Esophagus muscularis mucosa (tissue), 4 donors: Measurements from ENCODE around the gene INSIG1. TPM values are rescaled to one million over a fixed set of nuclear protein-coding genes. Genes with fewer than 3 reads are reported as not detected.

Experiments
- DNase-seq: peaks from one replicate; pipeline ENCODE4 v3.0.0-alpha.2; 2017; ENCODE audit errors: extremely low spot score
- H3K27ac ChIP-seq, 4 donors: fragments of 200-600 bp; sonication (generic); replicated peaks in 1 of 4; 1 replicate in 3 of 4; 2 replicates in 1 of 4; pipeline ENCODE4 v1.5.1; 2016 to 2019; ENCODE audit warnings: mild to moderate bottlenecking in 1 of 4
- H3K27me3 ChIP-seq, 4 donors: fragments of 200-600 bp; sonication (generic); one replicate each; pipeline versions ENCODE4 v1.5.1 to v1.6.0; 2016 to 2019
- H3K36me3 ChIP-seq, 4 donors: fragments of 200-600 bp; sonication (generic); one replicate each; pipeline ENCODE4 v1.5.1; 2016 to 2019
- H3K4me1 ChIP-seq, 4 donors: fragments of 200-600 bp; sonication (generic); one replicate each; pipeline ENCODE4 v1.5.1; 2016 to 2019
- H3K4me3 ChIP-seq, 4 donors: fragments of 200-600 bp; sonication (generic); 1 replicate in 2 of 4; 2 replicates in 2 of 4; pipeline ENCODE4 v1.5.1; 2016 to 2019; ENCODE audit warnings: mild to moderate bottlenecking in 4 of 4, moderate library complexity in 1 of 4
- H3K9me3 ChIP-seq, 4 donors: fragments of 200-600 bp; sonication (generic); 1 replicate in 3 of 4; 2 replicates in 1 of 4; pipeline ENCODE4 v1.5.1; 2016 to 2019
- CTCF ChIP-seq, 3 experiments: fragments of 200-600 bp in 2 of 3; fragments of 450-650 bp in 1 of 3; sonication (generic) in 2 of 3; IDR thresholded peaks; one replicate each; pipeline ENCODE4 v1.5.1; 2017 to 2019; ENCODE audit warnings: antibody characterized with exemption in 3 of 3, mild to moderate bottlenecking in 2 of 3, moderate library complexity in 1 of 3
- EP300 ChIP-seq: sonication (generic); formaldehyde crosslinking; IDR thresholded peaks from one replicate; pipeline ENCODE4 v1.6.1; 2017; ENCODE audit warnings: antibody characterized with exemption
- POLR2A ChIP-seq: fragments of 450-650 bp; IDR thresholded peaks from one replicate; pipeline ENCODE4 v1.6.1; 2017; ENCODE audit warnings: antibody characterized with exemption, moderate library complexity, mild to moderate bottlenecking, low read depth
- POLR2AphosphoS5 ChIP-seq, 2 donors: sonication (generic); formaldehyde crosslinking; IDR thresholded peaks; one replicate each; pipeline ENCODE4 v1.6.1; 2017; ENCODE audit warnings: antibody characterized with exemption in 2 of 2
- WGBS: methylation state at CpG from one replicate; pipeline ENCODE4 v1.1.5; 2018; 5-methylcytosine and 5-hydroxymethylcytosine counted together
- intact Hi-C: fragments of 100-400 bp; cut with DNase I; formaldehyde crosslinking; loops from one replicate; pipeline ENCODE4 v1.15.1; 2023
- total RNA-seq, 4 donors: library from RNA; depleted of rRNA; stranded (reverse); fragments of >200 nt; gene quantifications; one replicate each; pipeline versions ENCODE4 v1.1.0 to v1.2.1, GENCODE V29; 2016

Gene INSIG1
- total RNA-seq, 4 donors from 2014 or later: 25.3 to 63.5 (median 37.7) TPM

GRCh38 chr7:155303039-155303593, 5.4 kb downstream of the INSIG1 start:
- H3K9me3 ChIP-seq: no peaks in the 10 kb centered on the region
- no peak overlapping the region for H3K4me3 ChIP-seq
- intact Hi-C loops: no loop called here
- H3K27ac ChIP-seq: no peak overlapping the region
- DNase-seq: no peak
- 88% methylated on average over 10 of the region's 10 CpGs for WGBS
- H3K27me3 ChIP-seq: peaks cover 0 to 1% (median 0%) of the 10 kb centered on the region in 4 donors
- TF ChIP-seq POLR2A (no peak), POLR2AphosphoS5 (IDR thresholded peaks at IDR 0.05) (no peak), CTCF (IDR thresholded peaks at IDR 0.05) (no peak), EP300 (no peak)
- H3K36me3 ChIP-seq: peaks cover 0 to 63% (median 41%) of the 10 kb centered on the region in 4 donors
- H3K4me1 ChIP-seq: peaks cover 17 to 24% (median 19%) of the 10 kb centered on the region in 4 donors

DNA sequence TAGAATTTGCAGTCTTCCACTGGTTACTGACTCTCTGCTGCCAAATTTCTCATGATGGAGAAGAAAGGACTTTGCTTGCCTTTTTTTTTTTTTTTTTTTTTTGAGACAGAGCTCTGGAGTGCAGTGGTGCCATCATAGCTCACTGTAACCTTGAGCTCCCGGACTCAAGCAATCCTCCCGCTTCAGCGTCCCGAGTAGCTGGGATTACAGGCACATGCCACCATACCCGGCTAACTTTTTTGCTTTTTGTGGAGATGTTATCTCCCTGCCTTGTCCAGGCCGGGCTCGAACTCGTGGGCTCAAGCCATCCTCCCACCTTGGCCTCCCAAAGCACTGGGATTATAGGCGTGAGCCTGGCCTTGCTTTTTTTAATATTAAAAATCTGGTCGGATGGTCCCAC, 6.2 kb downstream of the INSIG1 start:
- intact Hi-C loops: no loop called here
- TF ChIP-seq EP300 (no peak), POLR2AphosphoS5 (IDR thresholded peaks at IDR 0.05) (no peak), POLR2A (no peak), CTCF (IDR thresholded peaks at IDR 0.05) (no peak)

GRCh38 chr7:155305231-155305904, 7.7 kb downstream of the INSIG1 start:
- no peaks in the 10 kb centered on the region for H3K27me3 ChIP-seq
- no peak overlapping the region for H3K4me3 ChIP-seq
- DNase-seq: no peak
- no peaks in the 10 kb centered on the region for H3K9me3 ChIP-seq
- intact Hi-C loops: no loop called here
- WGBS: 93% methylated on average over 9 of the region's 9 CpGs
- peaks cover 0 to 8% (median 5%) of the 10 kb centered on the region in 4 donors for H3K4me1 ChIP-seq
- H3K27ac ChIP-seq: no peak overlapping the region
- no peak for TF ChIP-seq POLR2A
- TF ChIP-seq POLR2AphosphoS5 (IDR thresholded peaks at IDR 0.05): no peak
- TF ChIP-seq CTCF (IDR thresholded peaks at IDR 0.05): no peak
- no peak for TF ChIP-seq EP300
- peaks cover 4 to 86% (median 59%) of the 10 kb centered on the region in 4 donors for H3K36me3 ChIP-seq

More for the DNA sequence above, 6.2 kb downstream of the INSIG1 start:
- H3K27me3 ChIP-seq: no peaks in the 10 kb centered on the region
- peaks cover 9 to 19% (median 15%) of the 10 kb centered on the region in 4 donors for H3K4me1 ChIP-seq
- DNase-seq: no peak
- no peak overlapping the region for H3K27ac ChIP-seq
- no peak overlapping the region for H3K4me3 ChIP-seq
- peaks cover under 1 to 71% (median 49%) of the 10 kb centered on the region in 4 donors for H3K36me3 ChIP-seq
- H3K9me3 ChIP-seq: no peaks in the 10 kb centered on the region
- WGBS: 92% methylated on average over 9 of the region's 10 CpGs

DNA sequence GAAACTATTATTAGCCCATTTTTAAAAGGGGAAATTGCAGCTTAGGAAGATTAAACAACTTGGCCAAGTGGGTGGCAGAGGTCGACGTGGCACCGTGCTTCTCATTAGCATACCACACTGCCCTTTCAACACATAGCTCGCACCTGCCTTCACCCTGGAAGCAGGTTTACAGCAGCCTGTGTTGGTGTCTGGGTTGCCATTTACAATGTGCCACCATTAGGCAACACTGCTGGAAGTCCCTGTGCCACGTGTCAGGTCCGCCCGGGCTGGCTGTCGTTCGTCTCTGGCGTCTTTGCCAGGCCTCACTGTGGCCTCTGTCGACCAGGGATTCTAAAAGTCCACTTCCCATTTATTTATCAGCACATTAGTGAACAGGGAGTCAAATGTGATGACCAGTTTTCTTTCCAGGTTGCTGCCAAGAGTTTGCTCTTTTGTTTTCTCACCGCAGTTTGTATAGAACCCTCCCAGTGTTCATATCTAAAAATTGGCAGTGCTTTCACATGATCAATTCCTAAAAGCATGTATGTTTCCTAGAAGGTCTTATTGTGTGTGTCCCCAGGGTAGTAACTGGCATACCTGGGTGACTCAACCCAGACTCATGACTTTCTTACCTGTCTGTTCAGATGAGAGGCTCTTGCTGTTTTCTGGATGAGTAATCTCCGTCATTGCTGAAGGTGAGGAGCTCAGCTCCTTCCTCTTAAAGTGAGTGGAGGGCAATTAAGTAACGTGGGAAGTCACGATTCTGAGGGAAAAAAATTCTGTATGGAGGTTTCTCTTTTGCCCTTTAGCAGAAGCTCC, 9.2 kb downstream of the INSIG1 start:
- Histone ChIP-seq H3K36me3 (peaks cover 4 to 89% (median 63%) of the 10 kb centered on the region in 4 donors), H3K27ac (no peak overlapping the region), H3K4me1 (no peaks in the 10 kb centered on the region), H3K9me3 (no peaks in the 10 kb centered on the region), H3K27me3 (no peaks in the 10 kb centered on the region), H3K4me3 (no peak overlapping the region)
- intact Hi-C loops: no loop called here
- no peak for DNase-seq
- WGBS: 85% methylated on average over 15 of the region's 15 CpGs
- TF ChIP-seq POLR2AphosphoS5 (IDR thresholded peaks at IDR 0.05): no peak
- TF ChIP-seq CTCF (IDR thresholded peaks at IDR 0.05): no peak
- TF ChIP-seq POLR2A: no peak
- no peak for TF ChIP-seq EP300
